Transverse colon (tissue), 4 donors: ENCODE data around the gene CNNM2.
"Not testable (repeated sequence)": the region's sequence is repeated elsewhere in the genome, so short reads cannot be mapped to it uniquely, and the experiment has no call there.

Experiments used
- EP300 ChIP-seq: sonication (generic); formaldehyde crosslinking; IDR thresholded peaks from one replicate; pipeline ENCODE4 v1.6.1; 2017; ENCODE audit warnings: antibody characterized with exemption, low read depth
- POLR2A ChIP-seq: fragments of 450-650 bp; IDR thresholded peaks from one replicate; pipeline ENCODE4 v1.6.1; 2016; ENCODE audit warnings: antibody characterized with exemption, mild to moderate bottlenecking, moderate library complexity
- POLR2AphosphoS5 ChIP-seq, 3 donors: sonication (generic); formaldehyde crosslinking; IDR thresholded peaks; one replicate each; pipeline ENCODE4 v1.6.1; 2016; ENCODE audit warnings: antibody characterized with exemption in 3 of 3
- TF ChIP-seq, protein P1 (sequence below), 5 experiments: fragments of 200-600 bp in 3 of 5; fragments of 450-650 bp in 2 of 5; sonication (generic) in 3 of 5; IDR thresholded peaks; 1 replicate in 2 of 5; 2 replicates in 3 of 5; pipeline ENCODE4 v1.5.1; 2016 to 2017; ENCODE audit warnings: antibody characterized with exemption in 5 of 5, inconsistent platforms in 3 of 5, mild to moderate bottlenecking in 2 of 5, moderate library complexity in 1 of 5

DNA sequence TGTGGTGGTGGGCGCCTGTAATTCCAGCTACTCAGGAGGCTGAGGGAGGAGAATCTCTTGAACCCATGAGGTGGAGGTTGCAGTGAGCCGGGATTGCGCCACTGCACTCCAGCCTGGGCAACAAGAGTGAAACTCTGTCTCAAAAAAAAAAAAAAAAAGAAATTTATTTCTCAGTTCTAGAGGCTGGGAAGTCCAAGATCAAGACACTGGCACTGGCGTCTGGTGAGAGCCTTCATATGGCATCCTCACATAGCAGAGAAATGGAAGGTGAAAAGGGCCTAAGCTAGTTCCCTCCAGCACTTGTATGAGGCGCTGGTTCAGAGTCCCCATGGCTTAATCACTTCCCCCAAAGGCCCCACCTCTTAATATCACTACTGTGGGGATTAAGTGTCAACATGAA lies 10.3 kb downstream of the CNNM2 start:
- not testable (repeated sequence) for TF ChIP-seq EP300; POLR2A; POLR2AphosphoS5 (IDR thresholded peaks at IDR 0.05)
- TF ChIP-seq, protein P1, sequence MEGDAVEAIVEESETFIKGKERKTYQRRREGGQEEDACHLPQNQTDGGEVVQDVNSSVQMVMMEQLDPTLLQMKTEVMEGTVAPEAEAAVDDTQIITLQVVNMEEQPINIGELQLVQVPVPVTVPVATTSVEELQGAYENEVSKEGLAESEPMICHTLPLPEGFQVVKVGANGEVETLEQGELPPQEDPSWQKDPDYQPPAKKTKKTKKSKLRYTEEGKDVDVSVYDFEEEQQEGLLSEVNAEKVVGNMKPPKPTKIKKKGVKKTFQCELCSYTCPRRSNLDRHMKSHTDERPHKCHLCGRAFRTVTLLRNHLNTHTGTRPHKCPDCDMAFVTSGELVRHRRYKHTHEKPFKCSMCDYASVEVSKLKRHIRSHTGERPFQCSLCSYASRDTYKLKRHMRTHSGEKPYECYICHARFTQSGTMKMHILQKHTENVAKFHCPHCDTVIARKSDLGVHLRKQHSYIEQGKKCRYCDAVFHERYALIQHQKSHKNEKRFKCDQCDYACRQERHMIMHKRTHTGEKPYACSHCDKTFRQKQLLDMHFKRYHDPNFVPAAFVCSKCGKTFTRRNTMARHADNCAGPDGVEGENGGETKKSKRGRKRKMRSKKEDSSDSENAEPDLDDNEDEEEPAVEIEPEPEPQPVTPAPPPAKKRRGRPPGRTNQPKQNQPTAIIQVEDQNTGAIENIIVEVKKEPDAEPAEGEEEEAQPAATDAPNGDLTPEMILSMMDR (IDR thresholded peaks at IDR 0.05): not testable (repeated sequence)
